Trophoblast cell (in vitro differentiated cells and primary cell): Measurements from ENCODE around the gene RCAN3.

Experiments used
- DNase-seq, 2 donors: peaks; one replicate each; pipeline ENCODE4 v3.0.0-alpha.2; 2016
- H2AFZ ChIP-seq: 2 replicates; pipeline ENCODE4 v1.6.1; 2013; ENCODE audit warnings: low read length, moderate library complexity, mild to moderate bottlenecking; ENCODE audit not compliant: insufficient read depth, poor library complexity
- H2AK5ac ChIP-seq: 2 replicates; pipeline ENCODE4 v1.6.1; 2013; ENCODE audit warnings: mild to moderate bottlenecking, low read length
- H2BK120ac ChIP-seq: 2 replicates; pipeline ENCODE4 v1.6.1; 2013; ENCODE audit warnings: low read length, mild to moderate bottlenecking, moderate library complexity; ENCODE audit not compliant: insufficient read depth, poor library complexity
- H2BK12ac ChIP-seq: 2 replicates; pipeline ENCODE4 v1.6.1; 2013; ENCODE audit warnings: mild to moderate bottlenecking, low read length, moderate library complexity
- H2BK5ac ChIP-seq: 2 replicates; pipeline ENCODE4 v1.6.1; 2013; ENCODE audit warnings: low read length, low read depth, moderate library complexity, mild to moderate bottlenecking; ENCODE audit not compliant: poor library complexity
- H3K14ac ChIP-seq: 2 replicates; pipeline ENCODE4 v1.6.1; 2013; ENCODE audit warnings: mild to moderate bottlenecking, low read length
- H3K18ac ChIP-seq: 2 replicates; pipeline ENCODE4 v1.6.1; 2013; ENCODE audit warnings: mild to moderate bottlenecking, low read length
- H3K23ac ChIP-seq: 2 replicates; pipeline ENCODE4 v1.6.1; 2013; ENCODE audit warnings: low read length
- H3K27ac ChIP-seq: 2 replicates; pipeline ENCODE4 v1.5.1; 2013; ENCODE audit warnings: low read depth, mild to moderate bottlenecking, inconsistent platforms, low read length, moderate library complexity
- H3K27me3 ChIP-seq: 2 replicates; pipeline ENCODE4 v1.6.1; 2013; ENCODE audit warnings: inconsistent platforms, mild to moderate bottlenecking, low read length, moderate library complexity; ENCODE audit not compliant: insufficient read depth
- H3K36me3 ChIP-seq, 2 experiments: 1 replicate in 1 of 2; 2 replicates in 1 of 2; pipeline ENCODE4 v1.6.1; 2013; ENCODE audit warnings: low read length in 2 of 2, mild to moderate bottlenecking in 2 of 2, moderate library complexity in 1 of 2; ENCODE audit not compliant: insufficient read depth in 2 of 2, control insufficient read depth in 1 of 2
- H3K4ac ChIP-seq: 2 replicates; pipeline ENCODE4 v1.6.1; 2013; ENCODE audit warnings: low read depth, mild to moderate bottlenecking, low read length, moderate library complexity
- H3K4me1 ChIP-seq, 2 experiments: 1 replicate in 1 of 2; 2 replicates in 1 of 2; pipeline ENCODE4 v1.6.1; 2013; ENCODE audit warnings: low read length in 2 of 2, mild to moderate bottlenecking in 2 of 2, moderate library complexity in 1 of 2; ENCODE audit not compliant: insufficient read depth in 2 of 2, control insufficient read depth in 1 of 2
- H3K4me2 ChIP-seq: 2 replicates; pipeline ENCODE4 v1.6.1; 2013; ENCODE audit warnings: inconsistent platforms, mild to moderate bottlenecking, low read length, moderate library complexity
- H3K4me3 ChIP-seq: 2 replicates; pipeline ENCODE4 v1.5.1; 2013; ENCODE audit warnings: mild to moderate bottlenecking, low read depth, low read length, inconsistent platforms
- H3K79me1 ChIP-seq: one replicate; pipeline ENCODE4 v1.6.1; 2013; ENCODE audit warnings: low read length
- H3K79me2 ChIP-seq: 2 replicates; pipeline ENCODE4 v1.6.1; 2013; ENCODE audit warnings: low read length, mild to moderate bottlenecking; ENCODE audit not compliant: control insufficient read depth, insufficient read depth, poor library complexity
- H3K9ac ChIP-seq: 2 replicates; pipeline ENCODE4 v1.6.1; 2013; ENCODE audit warnings: mild to moderate bottlenecking, low read length
- H3K9me3 ChIP-seq: 2 replicates; pipeline ENCODE4 v1.6.1; 2013; ENCODE audit warnings: low read depth, mild to moderate bottlenecking, control low read depth, inconsistent platforms, low read length; ENCODE audit not compliant: insufficient read depth
- H4K12ac ChIP-seq: 2 replicates; pipeline ENCODE4 v1.6.1; 2013; ENCODE audit warnings: low read depth, mild to moderate bottlenecking, low read length, moderate library complexity
- H4K8ac ChIP-seq: 2 replicates; pipeline ENCODE4 v1.6.1; 2013; ENCODE audit warnings: low read depth, mild to moderate bottlenecking, low read length, moderate library complexity
- H4K91ac ChIP-seq: one replicate; pipeline ENCODE4 v1.6.1; 2013; ENCODE audit warnings: low read depth, mild to moderate bottlenecking, low read length, moderate library complexity
- WGBS: extraction: QIAGEN DNeasy Blood & Tissue Kit; methylation state at CpG from one replicate; pipeline ENCODE4 v1.1.7; 2013; ENCODE audit warnings: missing lambda C conversion rate; ENCODE audit not compliant: insufficient read length, insufficient coverage; ENCODE audit errors: extremely low coverage; 5-methylcytosine and 5-hydroxymethylcytosine counted together

RCAN3 gene

DNA sequence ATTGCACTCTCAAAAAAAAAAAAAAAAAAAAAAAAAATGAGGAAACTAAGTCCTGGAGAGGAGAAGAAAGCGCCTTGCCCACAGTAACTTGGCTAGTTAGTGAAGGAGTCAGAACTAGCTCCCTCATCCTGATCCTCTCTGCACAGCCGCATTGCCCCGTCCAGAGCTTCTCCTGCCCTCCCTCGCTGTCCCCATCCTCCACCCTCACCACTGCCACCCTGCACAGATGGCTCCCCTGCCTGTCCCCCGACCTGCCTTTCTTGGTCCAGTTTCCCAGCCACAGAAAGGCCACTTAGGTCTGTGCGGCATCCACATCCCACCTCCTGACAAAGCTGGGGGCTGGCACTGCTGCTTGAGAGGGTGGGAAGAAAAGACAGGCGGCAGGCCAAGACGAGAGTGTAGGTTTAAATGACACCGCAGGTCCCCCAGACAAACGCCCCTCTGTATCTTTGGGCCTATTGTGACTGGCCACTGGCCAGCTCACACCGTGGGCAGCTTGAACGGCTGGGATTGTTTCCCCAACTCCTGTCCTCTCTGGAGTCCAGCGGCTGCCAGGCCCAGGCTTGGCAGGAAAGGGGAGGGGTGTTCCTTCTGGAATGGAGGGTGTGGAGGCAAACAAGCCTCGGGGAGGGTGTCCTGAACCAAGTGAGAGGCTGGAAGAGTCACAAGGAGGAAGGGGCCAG lies 73.4 kb downstream of the RCAN3 start:
- Histone ChIP-seq H3K27me3 (no peaks in the 10 kb centered on the region), H3K23ac (peak overlapping the region; percentile 70), H3K14ac (no peak overlapping the region), H3K9ac (no peak overlapping the region), H3K4me2 (no peak overlapping the region), H3K4me3 (no peak overlapping the region), H3K79me1 (no peaks in the 10 kb centered on the region), H2AK5ac (no peak overlapping the region), H4K12ac (no peak overlapping the region), H3K27ac (no peak overlapping the region), H2BK120ac (no peak overlapping the region), H4K91ac (no peak overlapping the region), H4K8ac (no peak overlapping the region), H3K4me1 (no peaks in the 10 kb centered on the region), H3K36me3 (no peaks in the 10 kb centered on the region), H3K4ac (no peak overlapping the region), H3K79me2 (no peaks in the 10 kb centered on the region), H3K9me3 (no peaks in the 10 kb centered on the region), H2BK12ac (no peak overlapping the region), H3K18ac (no peak overlapping the region), H2AFZ (no peak overlapping the region), H2BK5ac (no peak overlapping the region)
- WGBS, result no CpG with 5 or more reads among the region's 14 CpGs
- no peak for DNase-seq

DNA sequence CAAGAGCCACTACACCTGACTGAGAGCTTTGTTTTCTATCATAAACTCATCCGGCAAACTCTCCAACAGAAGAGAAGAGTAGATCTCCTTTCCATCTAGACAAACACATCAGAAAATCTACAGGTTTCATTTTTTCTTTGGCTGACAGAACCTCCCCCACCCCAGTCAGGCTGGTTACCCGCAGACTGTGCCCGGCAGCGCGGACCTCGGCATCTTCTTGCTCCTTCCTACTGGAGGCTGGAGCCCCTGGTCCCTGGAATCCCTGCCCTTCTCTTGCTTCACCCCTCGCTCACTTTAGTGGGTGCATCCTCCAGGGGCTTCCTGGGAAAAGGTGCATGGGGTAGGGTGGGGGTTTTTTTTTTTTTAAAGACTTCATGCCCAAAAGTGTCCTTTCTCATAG lies 76.2 kb downstream of the RCAN3 start:
- no peak overlapping the region for H2BK120ac ChIP-seq
- H4K12ac ChIP-seq, result no peak overlapping the region
- H4K91ac ChIP-seq, result no peak overlapping the region

DNA sequence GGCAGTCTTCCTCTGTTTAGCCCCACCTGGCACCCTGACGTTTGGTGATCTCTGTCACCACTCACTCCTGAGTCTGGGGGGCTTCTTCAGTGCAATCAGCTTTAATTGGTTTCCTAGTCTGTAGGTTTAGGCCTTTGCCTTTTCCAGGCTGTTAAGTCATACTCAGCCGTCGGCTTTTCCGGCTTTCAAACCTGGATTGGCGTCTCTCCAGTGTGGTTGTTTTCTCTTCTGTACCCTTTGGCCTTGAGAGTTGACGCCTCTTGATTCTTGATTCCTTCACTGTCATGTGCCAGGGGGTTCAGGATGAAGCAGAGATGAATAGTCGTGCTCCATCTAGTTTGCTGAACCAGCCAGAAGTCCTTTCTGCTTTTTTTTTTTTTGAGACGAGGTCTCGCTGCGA lies 78.1 kb downstream of the RCAN3 start:
- no peaks in the 10 kb centered on the region for H3K36me3 ChIP-seq
- WGBS, result no CpG with 5 or more reads among the region's 10 CpGs
- H3K23ac ChIP-seq, result no peak overlapping the region
- H3K9ac ChIP-seq, result no peak overlapping the region
- no peak overlapping the region for H3K4me3 ChIP-seq
- H3K4ac ChIP-seq, result no peak overlapping the region
- no peak overlapping the region for H4K91ac ChIP-seq
- H3K14ac ChIP-seq, result no peak overlapping the region
- no peaks in the 10 kb centered on the region for H3K27me3 ChIP-seq
- no peak overlapping the region for H2AK5ac ChIP-seq
- H4K12ac ChIP-seq, result no peak overlapping the region
- no peak overlapping the region for H3K18ac ChIP-seq
- DNase-seq, result no peak
- H3K9me3 ChIP-seq, result peaks cover 2% of the 10 kb centered on the region
- no peaks in the 10 kb centered on the region for H3K79me2 ChIP-seq
- no peak overlapping the region for H2BK120ac ChIP-seq
- no peaks in the 10 kb centered on the region for H3K4me1 ChIP-seq
- no peak overlapping the region for H2BK5ac ChIP-seq
- H3K4me2 ChIP-seq, result no peak overlapping the region
- no peak overlapping the region for H2BK12ac ChIP-seq
- H2AFZ ChIP-seq, result no peak overlapping the region
- no peak overlapping the region for H3K27ac ChIP-seq
- no peak overlapping the region for H4K8ac ChIP-seq
- no peaks in the 10 kb centered on the region for H3K79me1 ChIP-seq

More for the DNA sequence above, 76.2 kb downstream of the RCAN3 start:
- Histone ChIP-seq H3K36me3 (no peaks in the 10 kb centered on the region), H2BK12ac (no peak overlapping the region), H2AFZ (no peak overlapping the region), H3K27ac (no peak overlapping the region), H3K4me3 (no peak overlapping the region), H3K23ac (no peak overlapping the region), H3K14ac (no peak overlapping the region), H3K18ac (no peak overlapping the region), H3K4ac (no peak overlapping the region), H3K9ac (no peak overlapping the region), H3K79me2 (no peaks in the 10 kb centered on the region), H3K4me2 (no peak overlapping the region), H3K79me1 (no peaks in the 10 kb centered on the region), H2BK5ac (no peak overlapping the region), H4K8ac (no peak overlapping the region), H3K27me3 (no peaks in the 10 kb centered on the region), H3K9me3 (peaks cover 2% of the 10 kb centered on the region), H2AK5ac (no peak overlapping the region), H3K4me1 (no peaks in the 10 kb centered on the region)
- no CpG with 5 or more reads among the region's 7 CpGs for WGBS
- no peak for DNase-seq

DNA sequence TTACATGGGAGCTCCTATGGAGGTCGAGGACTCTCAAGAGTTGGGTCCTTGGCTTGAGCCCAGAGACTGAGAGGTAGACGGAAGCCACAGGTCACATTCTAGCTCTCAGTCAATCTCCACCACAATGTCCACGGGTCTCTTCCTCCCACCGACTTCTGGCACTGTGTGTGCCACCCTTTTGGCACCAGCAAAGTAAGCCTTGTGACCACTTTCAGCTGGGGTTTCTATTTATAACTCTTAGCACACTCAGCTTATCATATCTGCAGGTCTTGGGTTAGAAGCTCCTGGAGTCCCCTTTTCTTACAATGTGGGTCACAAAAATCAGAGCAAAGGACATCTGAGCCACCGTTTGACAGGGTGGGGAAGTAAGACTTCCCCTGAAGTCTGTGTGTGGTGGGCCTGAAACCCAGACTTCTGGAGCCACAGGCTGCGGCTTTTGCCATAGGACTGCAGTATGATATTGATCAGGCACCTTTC lies 81.6 kb downstream of the RCAN3 start:
- Histone ChIP-seq H2BK120ac (no peak overlapping the region), H2AFZ (no peak overlapping the region), H2BK12ac (no peak overlapping the region), H3K23ac (no peak overlapping the region), H3K14ac (no peak overlapping the region), H3K27me3 (no peaks in the 10 kb centered on the region), H3K18ac (no peak overlapping the region), H2BK5ac (no peak overlapping the region), H3K4ac (no peak overlapping the region), H3K4me2 (no peak overlapping the region), H3K36me3 (no peaks in the 10 kb centered on the region), H3K27ac (no peak overlapping the region), H3K79me1 (no peaks in the 10 kb centered on the region), H3K9ac (no peak overlapping the region), H4K91ac (no peak overlapping the region), H4K12ac (no peak overlapping the region), H3K79me2 (no peaks in the 10 kb centered on the region), H3K4me1 (no peaks in the 10 kb centered on the region), H3K9me3 (peaks cover 2% of the 10 kb centered on the region), H4K8ac (no peak overlapping the region), H3K4me3 (no peak overlapping the region), H2AK5ac (no peak overlapping the region)
- no CpG with 5 or more reads among the region's 6 CpGs for WGBS
- DNase-seq, result no peak
